ENCODE measurements around the gene WRAP73.

Gene WRAP73

GRCh38 chr1:3649342-3650247, at the start of gene WRAP73:
WRAP73 (minus strand) TSS chr1:3650103; CDS start chr1:3649999, 104 bp downstream.
- TF ChIP-seq EGR1 (IDR thresholded peaks at IDR 0.05) = peak; percentile 38
- peak; percentile 68 for TF ChIP-seq MAX (IDR thresholded peaks at IDR 0.05)
- no peak for TF ChIP-seq NFIC (IDR thresholded peaks at IDR 0.05)
- TF ChIP-seq TAF1 (IDR thresholded peaks at IDR 0.05; ENCODE audit: low read depth) = peak; percentile 42; the same call in 1 of the 2 replicates
- no peak for TF ChIP-seq TCF12 (IDR thresholded peaks at IDR 0.05; ENCODE audit: low read depth)
- peak; percentile 54 for TF ChIP-seq ZBTB7A (IDR thresholded peaks at IDR 0.05; ENCODE audit: low read depth)
- no peak for TF ChIP-seq CEBPB (IDR thresholded peaks at IDR 0.05)
- TF ChIP-seq, protein P1, sequence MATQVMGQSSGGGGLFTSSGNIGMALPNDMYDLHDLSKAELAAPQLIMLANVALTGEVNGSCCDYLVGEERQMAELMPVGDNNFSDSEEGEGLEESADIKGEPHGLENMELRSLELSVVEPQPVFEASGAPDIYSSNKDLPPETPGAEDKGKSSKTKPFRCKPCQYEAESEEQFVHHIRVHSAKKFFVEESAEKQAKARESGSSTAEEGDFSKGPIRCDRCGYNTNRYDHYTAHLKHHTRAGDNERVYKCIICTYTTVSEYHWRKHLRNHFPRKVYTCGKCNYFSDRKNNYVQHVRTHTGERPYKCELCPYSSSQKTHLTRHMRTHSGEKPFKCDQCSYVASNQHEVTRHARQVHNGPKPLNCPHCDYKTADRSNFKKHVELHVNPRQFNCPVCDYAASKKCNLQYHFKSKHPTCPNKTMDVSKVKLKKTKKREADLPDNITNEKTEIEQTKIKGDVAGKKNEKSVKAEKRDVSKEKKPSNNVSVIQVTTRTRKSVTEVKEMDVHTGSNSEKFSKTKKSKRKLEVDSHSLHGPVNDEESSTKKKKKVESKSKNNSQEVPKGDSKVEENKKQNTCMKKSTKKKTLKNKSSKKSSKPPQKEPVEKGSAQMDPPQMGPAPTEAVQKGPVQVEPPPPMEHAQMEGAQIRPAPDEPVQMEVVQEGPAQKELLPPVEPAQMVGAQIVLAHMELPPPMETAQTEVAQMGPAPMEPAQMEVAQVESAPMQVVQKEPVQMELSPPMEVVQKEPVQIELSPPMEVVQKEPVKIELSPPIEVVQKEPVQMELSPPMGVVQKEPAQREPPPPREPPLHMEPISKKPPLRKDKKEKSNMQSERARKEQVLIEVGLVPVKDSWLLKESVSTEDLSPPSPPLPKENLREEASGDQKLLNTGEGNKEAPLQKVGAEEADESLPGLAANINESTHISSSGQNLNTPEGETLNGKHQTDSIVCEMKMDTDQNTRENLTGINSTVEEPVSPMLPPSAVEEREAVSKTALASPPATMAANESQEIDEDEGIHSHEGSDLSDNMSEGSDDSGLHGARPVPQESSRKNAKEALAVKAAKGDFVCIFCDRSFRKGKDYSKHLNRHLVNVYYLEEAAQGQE (IDR thresholded peaks at IDR 0.05; ENCODE audit: low read depth) = no peak
- TF ChIP-seq USF1 (IDR thresholded peaks at IDR 0.05) = no peak
- no peak for TF ChIP-seq EP300 (IDR thresholded peaks at IDR 0.05; ENCODE audit: borderline replicate concordance)
- TF ChIP-seq TEAD4 (IDR thresholded peaks at IDR 0.05) = no peak
- TF ChIP-seq FOXM1 (IDR thresholded peaks at IDR 0.05; ENCODE audit: borderline replicate concordance, low read depth) = no peak
- no peak for TF ChIP-seq RAD21 (IDR thresholded peaks at IDR 0.05; ENCODE audit: low read depth)
- peak; percentile 65; the same call in 1 of the 2 replicates for TF ChIP-seq YY1 (IDR thresholded peaks at IDR 0.05; ENCODE audit: low read depth)
- TF ChIP-seq CREB1 (IDR thresholded peaks at IDR 0.05; ENCODE audit: low read depth) = no peak

DNA sequence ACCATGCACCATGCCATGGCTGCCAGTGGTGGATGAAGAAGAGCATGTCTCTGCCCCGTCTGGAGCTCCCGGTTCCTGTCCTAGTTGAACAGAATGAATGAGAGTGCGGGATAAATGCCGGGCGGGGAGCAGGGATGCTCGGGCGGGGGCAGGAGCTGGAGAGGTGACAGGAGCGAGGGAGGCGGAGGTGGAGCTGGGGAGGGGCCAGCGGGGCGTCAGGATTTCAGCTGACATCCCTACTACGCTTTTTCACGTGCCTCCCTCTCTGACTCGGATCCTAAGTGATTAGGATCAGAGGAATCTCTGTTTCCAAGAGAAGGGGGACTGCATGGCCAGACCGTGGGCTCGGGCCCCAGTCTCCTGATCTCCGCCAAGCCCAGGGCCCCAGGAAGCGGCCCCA, 49.7 kb upstream of the WRAP73 start:
- no peak for TF ChIP-seq NFIC (IDR thresholded peaks at IDR 0.05)
- TF ChIP-seq USF1 (IDR thresholded peaks at IDR 0.05) = no peak
- TF ChIP-seq RAD21 (IDR thresholded peaks at IDR 0.05; ENCODE audit: low read depth) = no peak

GRCh38 chr1:3698660-3699408, 48.9 kb upstream of the WRAP73 start:
- TF ChIP-seq YY1 (IDR thresholded peaks at IDR 0.05; ENCODE audit: low read depth) (no peak), MAX (IDR thresholded peaks at IDR 0.05) (no peak), TCF12 (IDR thresholded peaks at IDR 0.05; ENCODE audit: low read depth) (no peak), EP300 (IDR thresholded peaks at IDR 0.05; ENCODE audit: borderline replicate concordance) (no peak), USF1 (IDR thresholded peaks at IDR 0.05) (no peak), CEBPB (IDR thresholded peaks at IDR 0.05) (no peak), TAF1 (IDR thresholded peaks at IDR 0.05; ENCODE audit: low read depth) (no peak), CREB1 (IDR thresholded peaks at IDR 0.05; ENCODE audit: low read depth) (no peak), TEAD4 (IDR thresholded peaks at IDR 0.05) (no peak), NFIC (IDR thresholded peaks at IDR 0.05) (no peak), ZBTB7A (IDR thresholded peaks at IDR 0.05; ENCODE audit: low read depth) (no peak), FOXM1 (IDR thresholded peaks at IDR 0.05; ENCODE audit: borderline replicate concordance, low read depth) (no peak), EGR1 (IDR thresholded peaks at IDR 0.05) (no peak), RAD21 (IDR thresholded peaks at IDR 0.05; ENCODE audit: low read depth) (no peak)
- TF ChIP-seq, protein P1 (IDR thresholded peaks at IDR 0.05; ENCODE audit: low read depth) = no peak

DNA sequence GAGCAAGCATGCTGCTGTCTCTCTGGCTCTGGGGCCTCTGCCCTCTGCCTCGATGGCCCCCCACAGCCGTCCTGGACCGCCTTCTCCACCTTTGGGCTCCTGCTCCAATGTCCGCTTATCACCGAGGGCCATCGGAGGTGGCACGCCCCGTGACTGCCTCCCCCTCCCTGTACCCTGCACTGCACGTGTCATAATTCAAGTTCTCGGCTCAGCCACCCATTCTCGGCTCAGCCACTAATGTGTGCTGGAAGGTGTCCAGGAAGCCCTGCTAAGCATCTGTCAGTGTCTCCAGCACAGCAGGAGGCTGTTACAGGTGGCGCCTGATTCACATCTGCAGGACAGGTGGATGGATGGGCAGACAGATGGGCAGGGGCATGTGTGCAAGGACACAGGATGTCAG, 47.9 kb upstream of the WRAP73 start:
- no peak for TF ChIP-seq ZBTB7A (IDR thresholded peaks at IDR 0.05; ENCODE audit: low read depth)
- TF ChIP-seq, protein P1 (IDR thresholded peaks at IDR 0.05; ENCODE audit: low read depth) = no peak
- no peak for TF ChIP-seq YY1 (IDR thresholded peaks at IDR 0.05; ENCODE audit: low read depth)
- TF ChIP-seq CREB1 (IDR thresholded peaks at IDR 0.05; ENCODE audit: low read depth) = no peak
- no peak for TF ChIP-seq FOXM1 (IDR thresholded peaks at IDR 0.05; ENCODE audit: borderline replicate concordance, low read depth)
- no peak; the same call in 1 of the 2 replicates for TF ChIP-seq EP300 (IDR thresholded peaks at IDR 0.05; ENCODE audit: borderline replicate concordance)
- peak; percentile 46; the same call in 1 of the 2 replicates for TF ChIP-seq MAX (IDR thresholded peaks at IDR 0.05)
- no peak for TF ChIP-seq TAF1 (IDR thresholded peaks at IDR 0.05; ENCODE audit: low read depth)
- TF ChIP-seq NFIC (IDR thresholded peaks at IDR 0.05) = peak; percentile 53; the same call in 1 of the 2 replicates
- TF ChIP-seq USF1 (IDR thresholded peaks at IDR 0.05) = no peak
- TF ChIP-seq EGR1 (IDR thresholded peaks at IDR 0.05) = no peak
- no peak for TF ChIP-seq TEAD4 (IDR thresholded peaks at IDR 0.05)
- TF ChIP-seq RAD21 (IDR thresholded peaks at IDR 0.05; ENCODE audit: low read depth) = no peak
- peak; percentile 71 for TF ChIP-seq TCF12 (IDR thresholded peaks at IDR 0.05; ENCODE audit: low read depth)
- TF ChIP-seq CEBPB (IDR thresholded peaks at IDR 0.05) = no peak

Data from Ishikawa (cell line).